Measurements from ENCODE around the gene EEF2.

DNA sequence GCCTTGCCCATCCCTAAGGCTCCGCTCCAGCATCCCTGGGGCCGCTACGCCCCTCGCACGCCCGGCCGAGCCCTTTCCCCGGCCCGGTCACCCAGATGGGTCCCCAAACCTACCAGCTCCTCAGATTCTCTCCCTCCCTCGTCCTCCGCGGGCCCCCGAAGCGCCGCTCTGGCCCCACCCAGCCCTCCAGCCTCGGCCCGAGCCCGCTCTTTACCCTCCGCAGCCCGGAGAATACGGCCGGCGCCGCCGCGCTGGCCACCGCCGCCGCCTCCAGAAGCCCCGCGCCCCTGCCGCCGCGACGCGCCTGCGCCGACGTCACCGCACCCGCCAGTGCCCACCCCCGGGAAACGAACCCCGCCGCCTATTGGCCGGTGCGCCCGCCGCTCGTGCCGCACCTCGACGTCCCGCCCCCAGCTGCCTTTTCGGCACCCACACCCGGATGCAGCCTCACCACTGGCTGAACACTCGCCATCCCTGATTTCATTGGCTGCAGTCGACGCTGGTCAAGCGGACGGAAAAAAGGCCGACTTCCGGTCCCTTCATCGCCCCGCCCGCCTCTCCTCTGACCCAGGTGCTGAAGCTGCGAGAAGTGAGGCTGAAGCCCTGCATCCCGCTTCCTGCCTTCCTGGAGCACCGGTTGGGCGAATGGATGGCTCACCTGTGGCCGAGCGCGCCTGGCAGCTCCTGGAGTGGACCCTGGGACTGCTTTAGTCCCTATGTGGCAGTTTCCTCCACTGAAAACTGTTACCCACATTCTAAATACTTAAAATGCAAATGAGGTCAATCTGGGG, 14.3 kb downstream of the EEF2 start, which contains the start of gene DAPK3:
- TF ChIP-seq, protein P1, sequence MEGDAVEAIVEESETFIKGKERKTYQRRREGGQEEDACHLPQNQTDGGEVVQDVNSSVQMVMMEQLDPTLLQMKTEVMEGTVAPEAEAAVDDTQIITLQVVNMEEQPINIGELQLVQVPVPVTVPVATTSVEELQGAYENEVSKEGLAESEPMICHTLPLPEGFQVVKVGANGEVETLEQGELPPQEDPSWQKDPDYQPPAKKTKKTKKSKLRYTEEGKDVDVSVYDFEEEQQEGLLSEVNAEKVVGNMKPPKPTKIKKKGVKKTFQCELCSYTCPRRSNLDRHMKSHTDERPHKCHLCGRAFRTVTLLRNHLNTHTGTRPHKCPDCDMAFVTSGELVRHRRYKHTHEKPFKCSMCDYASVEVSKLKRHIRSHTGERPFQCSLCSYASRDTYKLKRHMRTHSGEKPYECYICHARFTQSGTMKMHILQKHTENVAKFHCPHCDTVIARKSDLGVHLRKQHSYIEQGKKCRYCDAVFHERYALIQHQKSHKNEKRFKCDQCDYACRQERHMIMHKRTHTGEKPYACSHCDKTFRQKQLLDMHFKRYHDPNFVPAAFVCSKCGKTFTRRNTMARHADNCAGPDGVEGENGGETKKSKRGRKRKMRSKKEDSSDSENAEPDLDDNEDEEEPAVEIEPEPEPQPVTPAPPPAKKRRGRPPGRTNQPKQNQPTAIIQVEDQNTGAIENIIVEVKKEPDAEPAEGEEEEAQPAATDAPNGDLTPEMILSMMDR (conservative IDR thresholded peaks at IDR 0.05; ENCODE audit: low read length) = no peak
- no peak for TF ChIP-seq EZH2phosphoT487 (IDR thresholded peaks at IDR 0.05; ENCODE audit: borderline replicate concordance)

Data from Loucy (cell line).